ENCODE data around the gene PDE6H. TPM values are rescaled to one million over a fixed set of nuclear protein-coding genes. Genes with fewer than 3 reads are reported as not detected.

Gene PDE6H
- total and polyA plus RNA-seq, 2 of the 8 experiments (the other 6 are each of a cell fraction or from before 2014, with no cell fraction given), result not detected

DNA sequence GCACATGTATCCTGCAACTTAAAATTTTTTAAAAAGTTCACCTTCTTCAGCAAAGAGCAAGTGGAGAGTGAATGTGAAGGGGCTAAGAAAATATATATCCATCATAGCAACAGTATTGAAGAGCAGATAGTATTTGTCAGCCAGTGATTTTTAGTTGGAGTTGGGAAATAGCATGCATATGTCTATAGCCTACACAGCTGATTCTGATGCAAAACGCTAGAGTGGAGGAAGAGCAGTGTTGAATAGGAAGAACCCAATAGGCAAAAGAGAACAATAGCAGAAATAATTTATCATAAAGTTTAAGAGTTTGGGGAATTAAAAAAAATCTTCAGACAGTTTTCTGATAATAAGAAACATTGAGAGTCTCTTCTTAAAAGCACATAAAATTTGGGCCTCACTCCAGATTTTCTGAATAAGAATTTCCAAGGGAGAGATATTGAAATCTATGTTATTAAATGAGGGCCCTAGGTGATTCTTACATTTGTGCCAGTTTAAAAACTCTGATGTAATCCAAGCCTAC, 12.0 kb downstream of the PDE6H start:
- no peaks in the 10 kb centered on the region for H4K20me1 ChIP-seq (replicated peaks in 1 of 2; ENCODE audit: control insufficient read depth in 1 of 2, insufficient read depth in 2 of 2, low read length in 2 of 2)
- H3K27ac ChIP-seq (ENCODE audit: low read depth, low read length), result no peak overlapping the region
- H3K4me3 ChIP-seq (ENCODE audit: extremely low read depth in 1 of 4, insufficient read depth in 2 of 4, low read depth in 3 of 4, low read length in 4 of 4), result no peak overlapping the region
- no peak overlapping the region for H2BK120ac ChIP-seq (replicated peaks; ENCODE audit: low read depth, low read length)
- no peak overlapping the region for H3K4ac ChIP-seq (replicated peaks; ENCODE audit: insufficient read length, low read depth, low read length)
- H3K9ac ChIP-seq (replicated peaks in 1 of 4; ENCODE audit: extremely low read depth in 1 of 4, low read depth in 3 of 4, low read length in 3 of 4), result no peak overlapping the region
- H3K56ac ChIP-seq (replicated peaks; ENCODE audit: insufficient read length, low read depth, low read length), result no peak overlapping the region
- H4K8ac ChIP-seq (ENCODE audit: extremely low read depth, insufficient read depth, low read length), result no peak overlapping the region
- H3K79me1 ChIP-seq (ENCODE audit: low read depth, low read length), result no peaks in the 10 kb centered on the region
- H2BK5ac ChIP-seq (ENCODE audit: low read depth, low read length), result no peak overlapping the region
- no peaks in the 10 kb centered on the region for H3K23me2 ChIP-seq (ENCODE audit: low read depth, low read length)
- no peaks in the 10 kb centered on the region for H3K36me3 ChIP-seq (ENCODE audit: control insufficient read depth in 2 of 4, insufficient read depth in 4 of 4, low read length in 3 of 4)
- no peak overlapping the region for H2AFZ ChIP-seq (ENCODE audit: low read length)
- no peak overlapping the region for H2BK20ac ChIP-seq (ENCODE audit: low read length)
- FAIRE-seq (no peak), DNase-seq (ENCODE audit: low read depth in 1 of 2, low spot score in 2 of 2) (no peak)
- H3K4me2 ChIP-seq (ENCODE audit: insufficient read depth in 1 of 2, low read depth in 2 of 2, low read length in 2 of 2), result no peak overlapping the region
- ChIA-PET POLR2A (ENCODE audit: partially characterized antibody) (no interaction called here), CTCF (ENCODE audit: partially characterized antibody) (interaction anchor here (1.0 to 2.1 kb wide), 2 partner anchors 11 to 44 kb away, joined by 3 to 9 read pairs; no protein-coding TSS in a partner anchor)
- no peak overlapping the region for H4K91ac ChIP-seq (replicated peaks; ENCODE audit: insufficient read length, low read length)
- H3K9me3 ChIP-seq (ENCODE audit: insufficient read depth in 2 of 2, low read depth in 1 of 2, low read length in 1 of 2), result no peaks in the 10 kb centered on the region
- no peaks in the 10 kb centered on the region for H3K4me1 ChIP-seq (replicated peaks in 1 of 4; ENCODE audit: control insufficient read depth in 3 of 4, insufficient read depth in 4 of 4, low read length in 3 of 4)
- no peak overlapping the region for H3K23ac ChIP-seq (ENCODE audit: insufficient read length)
- H4K5ac ChIP-seq (ENCODE audit: insufficient read length, low read depth, low read length), result no peak overlapping the region
- H3K14ac ChIP-seq (ENCODE audit: insufficient read length), result no peak overlapping the region
- H3K79me2 ChIP-seq (ENCODE audit: control insufficient read depth in 1 of 2, insufficient read depth in 2 of 2, low read length in 2 of 2), result no peaks in the 10 kb centered on the region
- H2BK15ac ChIP-seq (ENCODE audit: low read length), result no peak overlapping the region
- H2AK5ac ChIP-seq (ENCODE audit: low read depth, low read length), result no peak overlapping the region
- H2BK12ac ChIP-seq (ENCODE audit: low read depth, low read length), result no peak overlapping the region
- 84% methylated on average over 1 of the region's 1 CpG; no CpG with 5 or more reads in 1 of the 2 experiments for WGBS, 2 experiments (ENCODE audit: extremely low coverage in 1 of 2, insufficient coverage in 1 of 2, insufficient read length in 1 of 2, insufficient replicate concordance in 2 of 2, low coverage in 1 of 2, low lambda C conversion rate in 2 of 2, missing lambda C conversion rate in 1 of 2)
- no peaks in the 10 kb centered on the region for H3K27me3 ChIP-seq (replicated peaks in 1 of 4; ENCODE audit: control insufficient read depth in 3 of 4, extremely low read depth in 1 of 4, insufficient read depth in 3 of 4, low read length in 3 of 4)
- H3K18ac ChIP-seq (ENCODE audit: extremely low read depth, low read length), result no peak overlapping the region
- TF ChIP-seq MAFK (IDR thresholded peaks at IDR 0.05; ENCODE audit: low read depth, low read length) (no peak), ZNF274 (IDR thresholded peaks at IDR 0.05; ENCODE audit: borderline replicate concordance, extremely low read depth, low read length) (no peak), CREB1 (IDR thresholded peaks at IDR 0.05) (no peak), TAF7 (optimal IDR thresholded peaks at IDR 0.05; ENCODE audit: borderline replicate concordance, low read depth, low read length) (no peak), BACH1 (IDR thresholded peaks at IDR 0.05; ENCODE audit: low read length) (no peak), KDM4A (IDR thresholded peaks at IDR 0.05; ENCODE audit: low read depth, low read length, severe bottlenecking) (no peak), KDM1A (IDR thresholded peaks at IDR 0.05; ENCODE audit: borderline replicate concordance, low read length) (no peak), CHD1 (IDR thresholded peaks at IDR 0.05; ENCODE audit: low read depth, low read length) (no peak), CBX8 (IDR thresholded peaks at IDR 0.05; ENCODE audit: borderline replicate concordance, low read depth, low read length) (no peak), SIRT6 (IDR thresholded peaks at IDR 0.05; ENCODE audit: low read length) (no peak), RAD21 (IDR thresholded peaks at IDR 0.05 in 1 of 2, conservative IDR thresholded peaks at IDR 0.05 in 1 of 2; ENCODE audit: low read depth in 2 of 2, low read length in 2 of 2) (no peak), PHF8 (conservative IDR thresholded peaks at IDR 0.05; ENCODE audit: low read depth, low read length) (no peak), HDAC2 (IDR thresholded peaks at IDR 0.05; ENCODE audit: borderline replicate concordance in 1 of 2, low read depth in 2 of 2, low read length in 2 of 2) (no peak), RFX5 (IDR thresholded peaks at IDR 0.05; ENCODE audit: borderline replicate concordance, low read depth, low read length) (no peak)

All from H1 (cell line).